ENCODE data around the gene SLC22A3.

DNA sequence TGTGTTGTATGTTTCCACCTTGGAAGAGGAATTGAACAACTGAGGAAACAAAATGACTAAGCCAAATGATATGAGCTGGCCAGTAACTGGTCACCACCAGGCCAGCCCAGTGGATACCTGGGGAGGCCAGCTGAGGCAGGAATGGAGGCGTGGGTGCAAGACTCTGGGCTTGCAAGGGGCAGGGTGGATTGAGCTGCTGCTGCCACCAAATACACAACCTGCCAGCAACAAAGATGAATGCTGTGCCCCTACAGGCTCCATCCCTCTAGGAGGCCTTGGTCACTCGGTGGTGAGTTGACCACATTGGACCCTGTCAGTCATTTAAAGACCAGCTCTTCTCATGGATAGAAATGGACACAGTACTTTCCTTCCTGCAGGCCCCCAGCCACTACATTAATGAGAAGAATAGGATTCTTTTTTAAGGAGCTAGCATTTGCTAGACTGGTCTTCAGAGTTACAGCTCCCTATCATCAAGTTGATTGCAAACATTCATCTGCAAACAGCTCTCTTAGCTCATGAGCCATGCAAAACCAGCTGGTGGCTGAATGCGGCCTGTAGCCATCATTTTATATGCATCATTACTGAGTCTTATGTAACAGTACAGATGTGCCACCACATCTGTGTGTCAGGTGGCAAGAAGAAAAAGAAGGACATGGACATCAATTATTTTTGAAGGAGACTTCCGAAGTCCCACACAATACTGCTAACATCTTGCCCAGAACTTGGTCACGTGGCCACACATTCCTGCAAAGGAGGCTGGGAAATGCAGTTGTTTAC, 26.3 kb upstream of the SLC22A3 start:
- TF ChIP-seq, protein P1, sequence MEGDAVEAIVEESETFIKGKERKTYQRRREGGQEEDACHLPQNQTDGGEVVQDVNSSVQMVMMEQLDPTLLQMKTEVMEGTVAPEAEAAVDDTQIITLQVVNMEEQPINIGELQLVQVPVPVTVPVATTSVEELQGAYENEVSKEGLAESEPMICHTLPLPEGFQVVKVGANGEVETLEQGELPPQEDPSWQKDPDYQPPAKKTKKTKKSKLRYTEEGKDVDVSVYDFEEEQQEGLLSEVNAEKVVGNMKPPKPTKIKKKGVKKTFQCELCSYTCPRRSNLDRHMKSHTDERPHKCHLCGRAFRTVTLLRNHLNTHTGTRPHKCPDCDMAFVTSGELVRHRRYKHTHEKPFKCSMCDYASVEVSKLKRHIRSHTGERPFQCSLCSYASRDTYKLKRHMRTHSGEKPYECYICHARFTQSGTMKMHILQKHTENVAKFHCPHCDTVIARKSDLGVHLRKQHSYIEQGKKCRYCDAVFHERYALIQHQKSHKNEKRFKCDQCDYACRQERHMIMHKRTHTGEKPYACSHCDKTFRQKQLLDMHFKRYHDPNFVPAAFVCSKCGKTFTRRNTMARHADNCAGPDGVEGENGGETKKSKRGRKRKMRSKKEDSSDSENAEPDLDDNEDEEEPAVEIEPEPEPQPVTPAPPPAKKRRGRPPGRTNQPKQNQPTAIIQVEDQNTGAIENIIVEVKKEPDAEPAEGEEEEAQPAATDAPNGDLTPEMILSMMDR (IDR thresholded peaks at IDR 0.05; ENCODE audit: insufficient read depth, low read depth, low read length), result no peak
- TF ChIP-seq EZH2 (IDR thresholded peaks at IDR 0.05; ENCODE audit: insufficient read depth, low read length), result no peak
